Prostate gland (tissue), 2 donors: ENCODE data around the gene PSMB11.

Source experiments
- POLR2A ChIP-seq: fragments of 450-650 bp; IDR thresholded peaks from one replicate; pipeline ENCODE4 v1.6.1; 2016; ENCODE audit warnings: antibody characterized with exemption, mild to moderate bottlenecking
- POLR2AphosphoS5 ChIP-seq: sonication (generic); formaldehyde crosslinking; IDR thresholded peaks from one replicate; pipeline ENCODE4 v1.6.1; 2017; ENCODE audit warnings: antibody characterized with exemption
- TF ChIP-seq, protein P1 (sequence below), 4 experiments: fragments of 200-600 bp in 2 of 4; fragments of 450-650 bp in 2 of 4; sonication (generic) in 2 of 4; IDR thresholded peaks; 1 replicate in 3 of 4; 2 replicates in 1 of 4; pipeline ENCODE4 v1.5.1; 2016 to 2019; ENCODE audit warnings: antibody characterized with exemption in 4 of 4, mild to moderate bottlenecking in 2 of 4, moderate library complexity in 2 of 4

DNA sequence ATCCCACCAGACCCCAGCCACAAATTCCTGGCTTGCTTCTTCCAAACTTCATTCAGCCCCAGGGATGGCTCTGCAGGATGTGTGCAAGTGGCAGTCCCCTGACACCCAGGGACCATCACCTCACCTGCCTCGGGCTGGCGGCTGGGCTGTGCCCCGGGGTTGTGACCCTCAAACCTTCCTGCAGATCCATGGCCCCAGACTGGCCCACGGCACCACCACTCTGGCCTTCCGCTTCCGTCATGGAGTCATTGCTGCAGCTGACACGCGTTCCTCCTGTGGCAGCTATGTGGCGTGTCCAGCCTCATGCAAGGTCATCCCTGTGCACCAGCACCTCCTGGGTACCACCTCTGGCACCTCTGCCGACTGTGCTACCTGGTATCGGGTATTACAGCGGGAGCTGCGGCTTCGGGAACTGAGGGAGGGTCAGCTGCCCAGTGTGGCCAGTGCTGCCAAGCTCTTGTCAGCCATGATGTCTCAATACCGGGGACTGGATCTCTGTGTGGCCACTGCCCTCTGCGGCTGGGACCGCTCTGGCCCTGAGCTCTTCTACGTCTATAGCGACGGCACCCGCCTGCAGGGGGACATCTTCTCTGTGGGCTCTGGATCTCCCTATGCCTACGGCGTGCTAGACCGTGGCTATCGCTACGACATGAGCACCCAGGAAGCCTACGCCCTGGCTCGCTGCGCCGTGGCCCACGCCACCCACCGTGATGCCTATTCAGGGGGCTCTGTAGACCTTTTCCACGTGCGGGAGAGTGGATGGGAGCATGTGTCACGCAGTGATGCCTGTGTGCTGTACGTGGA is at the start of gene PSMB11:
- TF ChIP-seq, protein P1, sequence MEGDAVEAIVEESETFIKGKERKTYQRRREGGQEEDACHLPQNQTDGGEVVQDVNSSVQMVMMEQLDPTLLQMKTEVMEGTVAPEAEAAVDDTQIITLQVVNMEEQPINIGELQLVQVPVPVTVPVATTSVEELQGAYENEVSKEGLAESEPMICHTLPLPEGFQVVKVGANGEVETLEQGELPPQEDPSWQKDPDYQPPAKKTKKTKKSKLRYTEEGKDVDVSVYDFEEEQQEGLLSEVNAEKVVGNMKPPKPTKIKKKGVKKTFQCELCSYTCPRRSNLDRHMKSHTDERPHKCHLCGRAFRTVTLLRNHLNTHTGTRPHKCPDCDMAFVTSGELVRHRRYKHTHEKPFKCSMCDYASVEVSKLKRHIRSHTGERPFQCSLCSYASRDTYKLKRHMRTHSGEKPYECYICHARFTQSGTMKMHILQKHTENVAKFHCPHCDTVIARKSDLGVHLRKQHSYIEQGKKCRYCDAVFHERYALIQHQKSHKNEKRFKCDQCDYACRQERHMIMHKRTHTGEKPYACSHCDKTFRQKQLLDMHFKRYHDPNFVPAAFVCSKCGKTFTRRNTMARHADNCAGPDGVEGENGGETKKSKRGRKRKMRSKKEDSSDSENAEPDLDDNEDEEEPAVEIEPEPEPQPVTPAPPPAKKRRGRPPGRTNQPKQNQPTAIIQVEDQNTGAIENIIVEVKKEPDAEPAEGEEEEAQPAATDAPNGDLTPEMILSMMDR (IDR thresholded peaks at IDR 0.05): no peak
- TF ChIP-seq POLR2A: no peak
- no peak for TF ChIP-seq POLR2AphosphoS5
